Esophagus muscularis mucosa (tissue), 4 donors: ENCODE results near the gene CPD. TPM values are rescaled to one million over a fixed set of nuclear protein-coding genes. Genes with fewer than 3 reads are reported as not detected.

ENCODE experiments used
- DNase-seq: peaks from one replicate; pipeline ENCODE4 v3.0.0-alpha.2; 2017; ENCODE audit errors: extremely low spot score
- H3K27ac ChIP-seq, 4 donors: fragments of 200-600 bp; sonication (generic); replicated peaks in 1 of 4; 1 replicate in 3 of 4; 2 replicates in 1 of 4; pipeline ENCODE4 v1.5.1; 2016 to 2019; ENCODE audit warnings: mild to moderate bottlenecking in 1 of 4
- H3K27me3 ChIP-seq, 4 donors: fragments of 200-600 bp; sonication (generic); one replicate each; pipeline versions ENCODE4 v1.5.1 to v1.6.0; 2016 to 2019
- H3K36me3 ChIP-seq, 4 donors: fragments of 200-600 bp; sonication (generic); one replicate each; pipeline ENCODE4 v1.5.1; 2016 to 2019
- H3K4me1 ChIP-seq, 4 donors: fragments of 200-600 bp; sonication (generic); one replicate each; pipeline ENCODE4 v1.5.1; 2016 to 2019
- H3K4me3 ChIP-seq, 4 donors: fragments of 200-600 bp; sonication (generic); 1 replicate in 2 of 4; 2 replicates in 2 of 4; pipeline ENCODE4 v1.5.1; 2016 to 2019; ENCODE audit warnings: mild to moderate bottlenecking in 4 of 4, moderate library complexity in 1 of 4
- H3K9me3 ChIP-seq, 4 donors: fragments of 200-600 bp; sonication (generic); 1 replicate in 3 of 4; 2 replicates in 1 of 4; pipeline ENCODE4 v1.5.1; 2016 to 2019
- EP300 ChIP-seq: sonication (generic); formaldehyde crosslinking; IDR thresholded peaks from one replicate; pipeline ENCODE4 v1.6.1; 2017; ENCODE audit warnings: antibody characterized with exemption
- POLR2A ChIP-seq: fragments of 450-650 bp; IDR thresholded peaks from one replicate; pipeline ENCODE4 v1.6.1; 2017; ENCODE audit warnings: antibody characterized with exemption, moderate library complexity, mild to moderate bottlenecking, low read depth
- POLR2AphosphoS5 ChIP-seq, 2 donors: sonication (generic); formaldehyde crosslinking; IDR thresholded peaks; one replicate each; pipeline ENCODE4 v1.6.1; 2017; ENCODE audit warnings: antibody characterized with exemption in 2 of 2
- WGBS: methylation state at CpG from one replicate; pipeline ENCODE4 v1.1.5; 2018; 5-methylcytosine and 5-hydroxymethylcytosine counted together
- intact Hi-C: fragments of 100-400 bp; cut with DNase I; formaldehyde crosslinking; loops from one replicate; pipeline ENCODE4 v1.15.1; 2023
- total RNA-seq, 4 donors: library from RNA; depleted of rRNA; stranded (reverse); fragments of >200 nt; gene quantifications; one replicate each; pipeline versions ENCODE4 v1.1.0 to v1.2.1, GENCODE V29; 2016
- TF ChIP-seq, protein P1 (sequence below), 3 experiments: fragments of 200-600 bp in 2 of 3; fragments of 450-650 bp in 1 of 3; sonication (generic) in 2 of 3; IDR thresholded peaks; one replicate each; pipeline ENCODE4 v1.5.1; 2017 to 2019; ENCODE audit warnings: antibody characterized with exemption in 3 of 3, mild to moderate bottlenecking in 2 of 3, moderate library complexity in 1 of 3

Gene CPD
- total RNA-seq, 4 donors from 2014 or later = 67.0 to 141 (median 95.1) TPM

DNA sequence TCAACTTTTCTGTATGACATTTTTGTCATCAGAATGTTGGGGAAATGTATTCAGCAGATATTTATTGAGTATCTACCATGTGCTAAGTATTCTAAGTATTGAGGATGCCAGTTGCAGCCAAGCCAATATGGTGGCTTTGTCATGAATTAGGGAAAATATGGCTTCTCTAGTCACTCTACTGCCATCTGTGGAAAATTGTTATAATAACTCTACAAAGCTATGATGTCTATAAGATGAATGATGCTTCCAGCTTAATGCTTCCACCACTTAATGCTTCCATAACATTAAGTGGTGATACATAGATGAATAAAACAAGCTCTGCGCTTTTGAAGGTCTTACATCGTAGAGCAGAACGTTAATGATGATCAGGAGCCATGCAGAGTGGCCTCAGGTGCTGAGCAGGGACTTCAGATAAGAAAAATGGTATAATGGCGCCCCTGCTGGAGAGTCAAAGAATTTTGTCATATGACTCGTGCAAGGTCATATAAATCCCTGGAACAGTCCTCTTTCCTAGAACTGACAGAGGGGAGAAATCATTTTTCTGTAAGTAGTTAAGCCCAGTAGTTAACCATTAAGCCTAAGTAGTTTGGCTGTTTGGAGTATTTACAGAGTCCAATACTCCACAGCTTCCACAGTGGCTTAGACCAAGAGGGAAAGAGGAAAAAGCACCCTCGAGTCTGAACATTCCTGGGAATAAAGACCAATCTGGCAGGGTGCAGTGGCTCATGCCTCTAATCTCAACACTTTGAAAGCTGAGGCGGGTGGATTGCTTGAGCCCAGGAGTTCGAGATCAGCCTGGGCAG is 42.2 kb upstream of the CPD start:
- intact Hi-C loops = loop anchor here (10.0 kb wide), 1 partner anchor 212 kb away; no protein-coding TSS in a partner anchor
- peak; percentile 86 for DNase-seq
- no peak for TF ChIP-seq POLR2A
- TF ChIP-seq, protein P1, sequence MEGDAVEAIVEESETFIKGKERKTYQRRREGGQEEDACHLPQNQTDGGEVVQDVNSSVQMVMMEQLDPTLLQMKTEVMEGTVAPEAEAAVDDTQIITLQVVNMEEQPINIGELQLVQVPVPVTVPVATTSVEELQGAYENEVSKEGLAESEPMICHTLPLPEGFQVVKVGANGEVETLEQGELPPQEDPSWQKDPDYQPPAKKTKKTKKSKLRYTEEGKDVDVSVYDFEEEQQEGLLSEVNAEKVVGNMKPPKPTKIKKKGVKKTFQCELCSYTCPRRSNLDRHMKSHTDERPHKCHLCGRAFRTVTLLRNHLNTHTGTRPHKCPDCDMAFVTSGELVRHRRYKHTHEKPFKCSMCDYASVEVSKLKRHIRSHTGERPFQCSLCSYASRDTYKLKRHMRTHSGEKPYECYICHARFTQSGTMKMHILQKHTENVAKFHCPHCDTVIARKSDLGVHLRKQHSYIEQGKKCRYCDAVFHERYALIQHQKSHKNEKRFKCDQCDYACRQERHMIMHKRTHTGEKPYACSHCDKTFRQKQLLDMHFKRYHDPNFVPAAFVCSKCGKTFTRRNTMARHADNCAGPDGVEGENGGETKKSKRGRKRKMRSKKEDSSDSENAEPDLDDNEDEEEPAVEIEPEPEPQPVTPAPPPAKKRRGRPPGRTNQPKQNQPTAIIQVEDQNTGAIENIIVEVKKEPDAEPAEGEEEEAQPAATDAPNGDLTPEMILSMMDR (IDR thresholded peaks at IDR 0.05) = peak; percentile 43 to 52 (median 49)

DNA sequence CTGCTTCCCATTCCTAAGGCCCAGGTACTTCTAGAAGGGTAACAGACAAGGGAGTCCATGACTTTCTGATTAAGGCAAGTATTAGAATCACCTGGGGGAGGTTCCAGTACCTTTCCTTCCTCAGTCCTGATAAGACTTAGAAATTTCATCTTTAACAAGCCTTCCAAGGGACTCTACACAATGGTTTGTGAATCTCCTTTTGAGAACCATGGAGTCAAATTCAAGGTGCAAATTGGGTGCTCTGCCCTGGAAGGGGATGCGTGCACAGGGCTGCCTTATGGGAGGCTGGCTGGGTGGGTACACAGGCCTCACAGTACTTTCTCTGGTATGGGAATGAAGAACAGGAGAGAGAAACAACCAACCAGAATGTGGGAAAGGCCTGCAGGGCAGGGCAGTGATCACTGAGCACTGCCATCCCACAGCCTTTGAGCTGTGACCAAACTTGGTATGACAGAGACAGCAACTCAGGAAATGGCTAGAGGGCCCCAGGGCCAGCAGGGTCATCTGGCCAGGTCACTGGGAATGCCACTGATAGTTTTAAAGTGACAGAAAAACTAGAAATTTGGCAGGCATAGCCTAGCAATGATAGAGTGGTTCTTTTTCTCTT is 41.2 kb upstream of the CPD start:
- H3K4me1 ChIP-seq = peaks cover 5 to 26% (median 21%) of the 10 kb centered on the region in 4 donors
- no peaks in the 10 kb centered on the region for H3K27me3 ChIP-seq
- 100% methylated on average over 1 of the region's 1 CpG for WGBS
- H3K9me3 ChIP-seq = no peaks in the 10 kb centered on the region
- no peak overlapping the region for H3K27ac ChIP-seq
- intact Hi-C loops = loop anchor here (10.0 kb wide), 1 partner anchor 213 kb away; no protein-coding TSS in a partner anchor
- H3K4me3 ChIP-seq = no peak overlapping the region
- DNase-seq = peak; percentile 57
- TF ChIP-seq EP300 (no peak), POLR2AphosphoS5 (IDR thresholded peaks at IDR 0.05) (no peak), POLR2A (no peak)
- TF ChIP-seq, protein P1 (IDR thresholded peaks at IDR 0.05) = no peak
- H3K36me3 ChIP-seq = no peaks in the 10 kb centered on the region

More for the DNA sequence above, 42.2 kb upstream of the CPD start:
- Histone ChIP-seq H3K4me3 (no peak overlapping the region), H3K4me1 (peaks cover 5 to 21% (median 19%) of the 10 kb centered on the region in 4 donors), H3K27me3 (no peaks in the 10 kb centered on the region), H3K36me3 (no peaks in the 10 kb centered on the region), H3K9me3 (no peaks in the 10 kb centered on the region), H3K27ac (no peak overlapping the region)
- WGBS = 64% methylated on average over 8 of the region's 8 CpGs

DNA sequence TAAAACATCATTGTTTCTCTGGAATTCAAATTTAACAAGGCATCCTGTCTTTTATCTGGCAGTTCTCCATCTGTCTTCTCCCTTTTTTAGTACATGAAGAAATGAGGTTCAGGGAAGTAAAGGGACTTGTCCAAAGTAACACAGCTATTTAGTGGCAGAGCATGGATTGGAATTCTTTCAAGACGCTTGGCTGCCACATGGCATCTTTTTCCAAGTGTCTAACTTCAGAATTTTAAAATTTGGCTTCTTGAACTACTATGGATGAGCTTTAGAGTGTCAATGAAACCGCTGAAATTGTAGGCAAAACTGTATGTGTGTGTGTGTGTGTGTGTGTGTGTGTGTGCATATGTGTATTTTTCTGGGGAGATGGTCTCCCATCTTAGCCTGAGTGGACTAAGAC is 39.6 kb upstream of the CPD start:
- no peaks in the 10 kb centered on the region for H3K9me3 ChIP-seq
- H3K4me1 ChIP-seq = peaks cover 13 to 33% (median 27%) of the 10 kb centered on the region in 4 donors
- WGBS = 88% methylated on average over 2 of the region's 2 CpGs
- TF ChIP-seq, protein P1 (IDR thresholded peaks at IDR 0.05) = no peak
- TF ChIP-seq POLR2A (no peak), EP300 (no peak), POLR2AphosphoS5 (IDR thresholded peaks at IDR 0.05) (no peak)
- H3K27me3 ChIP-seq = no peaks in the 10 kb centered on the region
- no peak overlapping the region for H3K4me3 ChIP-seq
- intact Hi-C loops = loop anchor here (10.0 kb wide), 1 partner anchor 214 kb away; no protein-coding TSS in a partner anchor
- no peak for DNase-seq
- H3K36me3 ChIP-seq = no peaks in the 10 kb centered on the region
- H3K27ac ChIP-seq = no peak overlapping the region

DNA sequence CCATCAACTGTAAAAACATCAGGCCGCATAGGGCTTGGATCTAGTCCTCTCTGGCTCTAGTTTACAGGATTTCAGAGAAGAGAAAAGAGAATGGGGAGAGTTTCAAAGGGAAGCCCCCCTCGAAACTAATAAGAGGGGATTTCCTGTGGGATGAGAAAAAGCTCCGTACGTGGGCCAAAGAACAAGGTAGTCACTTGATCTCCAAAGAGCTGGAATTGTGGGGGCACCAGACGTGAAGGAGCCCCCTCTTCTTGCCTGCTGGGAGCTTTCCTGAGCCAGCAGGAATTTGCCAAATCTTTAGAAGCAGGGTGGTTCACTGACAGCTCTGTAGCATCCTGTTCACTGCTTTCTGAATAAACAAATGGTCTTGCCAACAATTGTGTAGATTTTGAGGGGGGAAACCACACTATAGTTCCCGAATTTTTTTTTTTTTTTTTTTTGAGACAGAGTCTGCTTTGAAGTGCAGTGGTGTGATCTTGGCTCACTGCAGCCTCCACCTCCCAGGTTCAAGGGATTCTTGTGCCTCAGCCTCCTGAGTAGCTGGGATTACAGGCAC is 37.8 kb upstream of the CPD start:
- H3K27me3 ChIP-seq = no peaks in the 10 kb centered on the region
- WGBS = 40% methylated on average over 6 of the region's 6 CpGs
- peaks cover 31 to 51% (median 43%) of the 10 kb centered on the region in 4 donors for H3K4me1 ChIP-seq
- no peak overlapping the region for H3K4me3 ChIP-seq
- H3K36me3 ChIP-seq = no peaks in the 10 kb centered on the region
- no peak for TF ChIP-seq EP300
- no peak for TF ChIP-seq POLR2AphosphoS5 (IDR thresholded peaks at IDR 0.05)
- TF ChIP-seq, protein P1 (IDR thresholded peaks at IDR 0.05) = no peak
- no peak for TF ChIP-seq POLR2A
- peak overlapping the region; percentile 56 to 81 (median 74) for H3K27ac ChIP-seq
- intact Hi-C loops = loop anchor here (5.0 to 10.0 kb wide), 3 partner anchors 41 to 134 kb away; partner anchors contain the start of gene GOSR1
- no peak for DNase-seq
- no peaks in the 10 kb centered on the region for H3K9me3 ChIP-seq
